ENCODE data around the gene ASCC3. TPM values are rescaled to one million over a fixed set of nuclear protein-coding genes. Genes with fewer than 3 reads are reported as not detected.

ASCC3 gene
- total and polyA plus RNA-seq, 4 donors: 12.8 to 32.7 (median 16.4) TPM

GRCh38 chr6:100893743-100894142, 12.6 kb upstream of the ASCC3 start:
- H3K27ac ChIP-seq (ENCODE audit: low read depth in 1 of 2, low read length in 2 of 2): no peak overlapping the region
- H3K9me3 ChIP-seq (ENCODE audit: control insufficient read depth in 4 of 4, low read length in 3 of 4): peaks cover 0 to 5% (median 2%) of the 10 kb centered on the region in 4 donors
- no peak overlapping the region for H3K9ac ChIP-seq (ENCODE audit: low read depth in 1 of 2, low read length in 2 of 2)
- TF ChIP-seq ATF3 (IDR thresholded peaks at IDR 0.05): no peak
- peak; percentile 52 to 76 for TF ChIP-seq HNF4A (conservative IDR thresholded peaks at IDR 0.05)
- no peak for TF ChIP-seq RAD21 (IDR thresholded peaks at IDR 0.05)
- no peak for TF ChIP-seq MAX (IDR thresholded peaks at IDR 0.05)
- no peak for TF ChIP-seq JUND (IDR thresholded peaks at IDR 0.05)
- TF ChIP-seq REST (IDR thresholded peaks at IDR 0.05): no peak
- no peak for TF ChIP-seq EGR1 (IDR thresholded peaks at IDR 0.05; ENCODE audit: low read depth in 2 of 2)
- TF ChIP-seq YY1 (IDR thresholded peaks at IDR 0.05): no peak
- TF ChIP-seq ZBTB33 (IDR thresholded peaks at IDR 0.05): no peak
- peak; percentile 40 for TF ChIP-seq HNF4G (IDR thresholded peaks at IDR 0.05)
- TF ChIP-seq TAF1 (conservative IDR thresholded peaks at IDR 0.05): no peak
- TF ChIP-seq RXRA (IDR thresholded peaks at IDR 0.05): peak in 1 of 2 donors; percentile 7
- TF ChIP-seq NR2F2 (IDR thresholded peaks at IDR 0.05): no peak
- no peak for TF ChIP-seq GABPA (IDR thresholded peaks at IDR 0.05 in 1 of 2, conservative IDR thresholded peaks at IDR 0.05 in 1 of 2)
- TF ChIP-seq CTCF (IDR thresholded peaks at IDR 0.05; ENCODE audit: low read depth, low read length, missing input control): no peak
- no peak for TF ChIP-seq FOXA1 (IDR thresholded peaks at IDR 0.05)
- TF ChIP-seq FOXA2 (IDR thresholded peaks at IDR 0.05): no peak
- TF ChIP-seq SP1 (IDR thresholded peaks at IDR 0.05): peak; percentile 53
- no peaks in the 10 kb centered on the region for H3K27me3 ChIP-seq (ENCODE audit: control insufficient read depth in 4 of 4, insufficient read depth in 4 of 4, low read length in 3 of 4)
- no peaks in the 10 kb centered on the region for H3K36me3 ChIP-seq (ENCODE audit: control insufficient read depth in 4 of 4, insufficient read depth in 3 of 4, low read depth in 1 of 4, low read length in 3 of 4)
- peak overlapping the region; percentile 5 to 25 (median 23) for H3K4me3 ChIP-seq (ENCODE audit: low read depth in 1 of 3, low read length in 3 of 3)
- WGBS: 38% methylated on average over 3 of the region's 3 CpGs
- DNase-seq (ENCODE audit: low spot score): no peak
- no peaks in the 10 kb centered on the region for H3K4me1 ChIP-seq (ENCODE audit: control insufficient read depth in 4 of 4, insufficient read depth in 4 of 4, low read length in 3 of 4)

All from liver (tissue), 9 donors.